ENCODE results near the gene SRGAP3. TPM values are rescaled to one million over a fixed set of nuclear protein-coding genes. Genes with fewer than 3 reads are reported as not detected.

Gene SRGAP3
- total RNA-seq, 2 donors from 2014 or later, result 2.6 to 12.8 TPM

GRCh38 chr3:9155028-9155427 lies 94.4 kb downstream of the SRGAP3 start:
- H3K36me3 ChIP-seq, result no peaks in the 10 kb centered on the region
- no peaks in the 10 kb centered on the region for H3K4me1 ChIP-seq (ENCODE audit: control insufficient read depth in 1 of 2, low read depth in 2 of 2)
- DNase-seq (ENCODE audit: low spot score), result no peak
- TF ChIP-seq CTCF (IDR thresholded peaks at IDR 0.05), result no peak
- H3K27me3 ChIP-seq (replicated peaks; ENCODE audit: insufficient read depth), result no peaks in the 10 kb centered on the region
- H3K27ac ChIP-seq, result no peak overlapping the region
- no peak overlapping the region for H3K4me3 ChIP-seq
- H3K9me3 ChIP-seq, result no peaks in the 10 kb centered on the region
- no peak for ATAC-seq (ENCODE audit: insufficient number of reproducible peaks, low FRiP score, low read depth)

- H3K27ac ChIP-seq, result no peak overlapping the region
- no peak for TF ChIP-seq CTCF (IDR thresholded peaks at IDR 0.05)
- DNase-seq (ENCODE audit: low spot score) (peak; percentile 9), ATAC-seq (ENCODE audit: insufficient number of reproducible peaks, low FRiP score, low read depth) (no peak)
- no peaks in the 10 kb centered on the region for H3K36me3 ChIP-seq
- H3K4me3 ChIP-seq, result no peak overlapping the region
- H3K27me3 ChIP-seq (replicated peaks; ENCODE audit: insufficient read depth), result no peaks in the 10 kb centered on the region
- no peaks in the 10 kb centered on the region for H3K9me3 ChIP-seq
- H3K4me1 ChIP-seq (ENCODE audit: control insufficient read depth in 1 of 2, low read depth in 2 of 2), result no peaks in the 10 kb centered on the region
Measured at GRCh38 chr3:9153904-9154619, 95.4 kb downstream of the SRGAP3 start.

GRCh38 chr3:9151240-9151639 lies 98.2 kb downstream of the SRGAP3 start:
- no peaks in the 10 kb centered on the region for H3K9me3 ChIP-seq
- ATAC-seq (ENCODE audit: insufficient number of reproducible peaks, low FRiP score, low read depth) (no peak), DNase-seq (ENCODE audit: low spot score) (no peak)

GRCh38 chr3:9149566-9149965 lies 99.9 kb downstream of the SRGAP3 start:
- ATAC-seq (ENCODE audit: insufficient number of reproducible peaks, low FRiP score, low read depth), result no peak
- Histone ChIP-seq H3K27me3 (replicated peaks; ENCODE audit: insufficient read depth) (no peaks in the 10 kb centered on the region), H3K4me1 (ENCODE audit: control insufficient read depth in 1 of 2, low read depth in 2 of 2) (no peaks in the 10 kb centered on the region), H3K4me3 (no peak overlapping the region), H3K9me3 (no peaks in the 10 kb centered on the region), H3K27ac (no peak overlapping the region), H3K36me3 (no peaks in the 10 kb centered on the region)
- TF ChIP-seq CTCF (IDR thresholded peaks at IDR 0.05), result no peak
- DNase-seq (ENCODE audit: low spot score), result no peak

More at GRCh38 chr3:9151240-9151639, 98.2 kb downstream of the SRGAP3 start:
- Histone ChIP-seq H3K27ac (no peak overlapping the region), H3K36me3 (no peaks in the 10 kb centered on the region), H3K27me3 (replicated peaks; ENCODE audit: insufficient read depth) (no peaks in the 10 kb centered on the region), H3K4me1 (ENCODE audit: control insufficient read depth in 1 of 2, low read depth in 2 of 2) (no peaks in the 10 kb centered on the region), H3K4me3 (no peak overlapping the region)
- TF ChIP-seq CTCF (IDR thresholded peaks at IDR 0.05), result no peak

GRCh38 chr3:9147896-9148266 lies 101.6 kb downstream of the SRGAP3 start:
- no peak for ATAC-seq (ENCODE audit: insufficient number of reproducible peaks, low FRiP score, low read depth)
- TF ChIP-seq CTCF (IDR thresholded peaks at IDR 0.05), result no peak
- no peak overlapping the region for H3K27ac ChIP-seq

More at GRCh38 chr3:9147896-9148266, 101.6 kb downstream of the SRGAP3 start:
- DNase-seq (ENCODE audit: low spot score), result no peak
- Histone ChIP-seq H3K4me3 (no peak overlapping the region), H3K27me3 (replicated peaks; ENCODE audit: insufficient read depth) (no peaks in the 10 kb centered on the region), H3K9me3 (no peaks in the 10 kb centered on the region), H3K36me3 (no peaks in the 10 kb centered on the region), H3K4me1 (ENCODE audit: control insufficient read depth in 1 of 2, low read depth in 2 of 2) (no peaks in the 10 kb centered on the region)

Data from thoracic aorta (tissue), 2 donors.